Measurements from ENCODE around the gene DNASE1L3. TPM values are rescaled to one million over a fixed set of nuclear protein-coding genes. Genes with fewer than 3 reads are reported as not detected.

DNASE1L3 gene
- total RNA-seq, 1 donor = not detected

GRCh38 chr3:58153371-58153770 lies 57.4 kb downstream of the DNASE1L3 start:
- no peak for DNase-seq (ENCODE audit: low read depth)
- TF ChIP-seq, protein P1, sequence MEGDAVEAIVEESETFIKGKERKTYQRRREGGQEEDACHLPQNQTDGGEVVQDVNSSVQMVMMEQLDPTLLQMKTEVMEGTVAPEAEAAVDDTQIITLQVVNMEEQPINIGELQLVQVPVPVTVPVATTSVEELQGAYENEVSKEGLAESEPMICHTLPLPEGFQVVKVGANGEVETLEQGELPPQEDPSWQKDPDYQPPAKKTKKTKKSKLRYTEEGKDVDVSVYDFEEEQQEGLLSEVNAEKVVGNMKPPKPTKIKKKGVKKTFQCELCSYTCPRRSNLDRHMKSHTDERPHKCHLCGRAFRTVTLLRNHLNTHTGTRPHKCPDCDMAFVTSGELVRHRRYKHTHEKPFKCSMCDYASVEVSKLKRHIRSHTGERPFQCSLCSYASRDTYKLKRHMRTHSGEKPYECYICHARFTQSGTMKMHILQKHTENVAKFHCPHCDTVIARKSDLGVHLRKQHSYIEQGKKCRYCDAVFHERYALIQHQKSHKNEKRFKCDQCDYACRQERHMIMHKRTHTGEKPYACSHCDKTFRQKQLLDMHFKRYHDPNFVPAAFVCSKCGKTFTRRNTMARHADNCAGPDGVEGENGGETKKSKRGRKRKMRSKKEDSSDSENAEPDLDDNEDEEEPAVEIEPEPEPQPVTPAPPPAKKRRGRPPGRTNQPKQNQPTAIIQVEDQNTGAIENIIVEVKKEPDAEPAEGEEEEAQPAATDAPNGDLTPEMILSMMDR (IDR thresholded peaks at IDR 0.05; ENCODE audit: insufficient read depth, low read depth, low read length) = no peak

DNA sequence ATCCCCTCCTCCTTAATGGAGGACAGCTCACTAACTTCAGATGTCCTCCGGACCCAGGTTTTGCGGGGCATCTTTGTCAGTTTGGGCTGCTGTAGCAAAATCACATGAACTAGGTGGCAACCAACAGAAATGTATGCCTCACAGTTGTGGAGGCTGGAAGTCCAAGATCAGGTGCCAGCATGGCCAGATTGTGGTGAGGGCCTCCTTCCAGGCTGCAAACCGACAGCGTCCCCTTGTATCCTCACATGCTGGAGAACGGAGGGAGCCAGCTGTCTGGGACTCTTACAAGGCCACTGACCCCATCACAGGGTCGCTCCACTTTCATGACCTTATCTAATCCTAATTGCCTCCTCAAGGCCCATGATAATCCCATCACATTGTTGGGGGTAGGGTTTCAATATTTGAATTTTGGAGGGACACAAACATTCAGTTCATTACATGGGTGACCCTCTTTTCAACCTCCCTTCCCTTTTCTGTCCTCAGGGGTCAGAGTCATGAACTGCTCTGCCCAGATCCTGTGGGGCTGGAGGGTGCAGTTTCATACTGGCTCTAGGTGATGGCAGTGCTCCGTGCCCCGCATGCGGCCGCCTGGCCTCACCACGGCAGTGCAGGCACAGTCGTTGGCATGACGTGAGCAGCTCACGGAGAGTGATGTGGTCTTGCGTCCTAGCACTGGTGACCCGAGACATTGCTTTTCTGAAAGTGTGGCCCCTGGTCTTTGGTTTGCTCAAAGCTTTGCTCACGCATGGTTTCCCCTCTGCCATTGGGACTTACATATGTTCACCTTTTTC lies 58.4 kb downstream of the DNASE1L3 start:
- H3K4me3 ChIP-seq (ENCODE audit: low read depth, low read length) = no peak overlapping the region
- DNase-seq (ENCODE audit: low read depth) = no peak
- TF ChIP-seq, protein P1 (IDR thresholded peaks at IDR 0.05; ENCODE audit: insufficient read depth, low read depth, low read length) = no peak

More at GRCh38 chr3:58153371-58153770, 57.4 kb downstream of the DNASE1L3 start:
- H3K4me3 ChIP-seq (ENCODE audit: low read depth, low read length) = no peak overlapping the region

GRCh38 chr3:58151637-58152036 lies 59.1 kb downstream of the DNASE1L3 start:
- TF ChIP-seq, protein P1 (IDR thresholded peaks at IDR 0.05; ENCODE audit: insufficient read depth, low read depth, low read length) = no peak

DNA sequence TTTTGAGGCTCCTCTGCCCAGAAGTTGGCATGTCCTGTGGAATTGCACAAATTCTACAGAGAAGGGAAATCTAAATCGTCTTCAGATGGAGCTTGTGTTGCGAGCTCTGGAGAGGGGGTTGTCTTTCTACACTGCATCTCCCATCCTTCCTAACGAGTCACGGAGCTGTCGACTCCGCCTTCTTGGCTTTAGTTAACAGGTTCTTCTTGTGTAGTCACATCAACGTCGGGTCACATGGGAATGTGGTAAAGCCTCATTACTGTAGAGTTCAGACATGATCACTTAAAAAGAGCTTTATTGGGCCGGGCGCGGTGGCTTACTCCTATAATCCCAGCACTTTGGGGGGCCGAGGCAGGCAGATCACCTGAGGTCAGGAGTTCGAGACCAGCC lies 60.0 kb downstream of the DNASE1L3 start:
- DNase-seq (ENCODE audit: low read depth) = no peak
- H3K4me3 ChIP-seq (ENCODE audit: low read depth, low read length) = no peak overlapping the region
- TF ChIP-seq, protein P1 (IDR thresholded peaks at IDR 0.05; ENCODE audit: insufficient read depth, low read depth, low read length) = no peak

More at GRCh38 chr3:58151637-58152036, 59.1 kb downstream of the DNASE1L3 start:
- DNase-seq (ENCODE audit: low read depth) = no peak
- H3K4me3 ChIP-seq (ENCODE audit: low read depth, low read length) = no peak overlapping the region

GRCh38 chr3:58150130-58150809 lies 60.5 kb downstream of the DNASE1L3 start:
- no peak for DNase-seq (ENCODE audit: low read depth)
- H3K4me3 ChIP-seq (ENCODE audit: low read depth, low read length) = no peak overlapping the region
- TF ChIP-seq, protein P1 (IDR thresholded peaks at IDR 0.05; ENCODE audit: insufficient read depth, low read depth, low read length) = no peak

DNA sequence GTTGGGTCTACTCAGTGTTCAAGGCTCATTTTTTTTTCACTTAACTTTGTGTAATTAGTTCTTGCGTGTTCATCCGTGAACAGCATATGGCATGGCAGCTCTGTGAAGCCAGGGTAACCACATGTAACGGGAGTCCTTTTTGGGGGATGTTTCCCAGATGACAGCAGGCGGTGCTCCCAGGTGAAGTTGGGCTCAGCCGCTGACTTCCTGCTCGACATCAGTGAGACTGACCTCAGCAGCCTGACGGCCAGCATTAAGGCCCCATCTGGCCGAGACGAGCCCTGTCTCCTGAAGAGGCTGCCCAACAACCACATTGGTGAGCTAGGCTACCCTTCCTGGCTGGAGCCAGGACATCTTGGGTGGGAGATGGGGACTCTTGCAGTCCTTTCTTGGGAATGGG lies 62.7 kb downstream of the DNASE1L3 start:
- DNase-seq (ENCODE audit: low read depth) = no peak
- TF ChIP-seq, protein P1 (IDR thresholded peaks at IDR 0.05; ENCODE audit: insufficient read depth, low read depth, low read length) = no peak
- no peak overlapping the region for H3K4me3 ChIP-seq (ENCODE audit: low read depth, low read length)
